GM12891 (cell line): ENCODE results near the gene SNX32.

ENCODE experiments used
- POLR2A ChIP-seq: IDR thresholded peaks from 2 replicates; pipeline ENCODE4 v1.6.1; 2011; ENCODE audit warnings: low read depth, low read length, control low read depth
- POLR2AphosphoS5 ChIP-seq: IDR thresholded peaks from 2 replicates; pipeline ENCODE4 v1.6.1; 2011; ENCODE audit warnings: low read depth, low read length, control low read depth

DNA sequence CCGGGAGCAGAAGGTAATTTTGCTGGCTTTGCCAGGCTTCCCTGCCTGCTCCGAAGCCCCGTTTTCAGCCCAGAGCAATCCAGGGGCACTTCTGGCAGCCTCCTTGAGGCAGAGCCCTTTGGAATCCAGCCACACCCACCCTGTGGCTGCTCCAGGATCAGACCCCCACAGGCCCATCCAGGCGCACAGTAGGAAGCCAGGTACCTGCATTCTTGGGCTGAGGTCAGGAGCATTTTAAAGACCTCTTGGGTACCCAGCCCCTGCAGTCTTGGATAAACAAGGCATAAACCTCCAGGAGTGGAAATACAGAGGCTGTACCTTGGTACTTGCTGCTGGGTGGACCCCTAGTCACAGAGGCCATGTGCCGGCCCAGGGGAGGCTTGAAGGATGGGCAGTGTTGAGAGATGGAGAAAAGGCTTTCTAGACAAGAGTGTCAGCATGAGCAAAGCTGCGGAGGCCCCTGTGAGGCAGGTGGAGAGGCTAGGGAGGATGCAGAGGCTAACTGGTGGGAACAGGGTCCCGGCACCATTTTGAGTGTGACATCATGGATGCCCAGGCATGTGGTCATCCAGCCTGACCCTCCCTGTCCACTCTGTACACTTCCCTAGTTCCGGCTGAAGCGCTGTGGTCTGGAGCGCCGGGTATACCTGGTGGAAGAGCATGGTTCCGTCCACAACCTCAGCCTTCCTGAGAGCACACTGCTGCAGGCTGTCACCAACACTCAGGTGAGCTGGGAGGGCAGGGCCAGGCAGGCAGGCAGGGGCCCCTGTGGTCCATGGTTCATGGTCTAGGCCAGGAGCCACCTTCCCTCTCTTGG, 30.3 kb downstream of the SNX32 start:
- TF ChIP-seq POLR2AphosphoS5 (no peak), POLR2A (no peak)
